Measurements from ENCODE around the gene TMEM135.

The TMEM135 gene

DNA sequence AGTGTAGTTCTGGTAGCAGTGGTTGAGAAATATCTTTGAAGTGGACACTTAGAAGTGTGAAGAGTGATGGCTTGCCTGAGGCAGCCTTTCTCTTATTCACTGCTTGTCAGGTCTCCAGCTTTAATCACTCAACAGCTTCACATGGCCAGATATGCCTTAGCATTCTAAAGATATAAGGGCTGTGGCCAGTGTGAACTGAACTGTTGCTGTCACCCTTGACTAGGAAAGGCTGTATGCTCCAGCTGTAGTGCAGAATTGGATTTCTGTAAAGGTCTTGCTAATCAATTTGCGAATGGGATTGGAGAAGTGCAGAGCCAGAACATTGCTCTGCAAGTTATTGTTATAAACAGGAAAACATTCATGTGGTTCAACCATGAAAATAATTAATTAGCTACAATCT, 266.7 kb downstream of the TMEM135 start:
- Histone ChIP-seq H4K20me1 (ENCODE audit: low read depth, low read length) (no peaks in the 10 kb centered on the region), H3K9me3 (ENCODE audit: insufficient read depth, low read length) (no peaks in the 10 kb centered on the region), H3K4me3 (ENCODE audit: insufficient read depth, low read length, poor library complexity, severe bottlenecking) (no peak overlapping the region), H3K79me2 (ENCODE audit: insufficient read depth, low read length) (no peaks in the 10 kb centered on the region), H3K4me2 (ENCODE audit: low read depth, low read length, poor library complexity, severe bottlenecking) (no peak overlapping the region), H3K9me2 (replicated peaks; ENCODE audit: insufficient read depth, low read length) (no peaks in the 10 kb centered on the region), H3K9ac (ENCODE audit: low read length) (no peak overlapping the region), H3K36me3 (ENCODE audit: low read length) (no peaks in the 10 kb centered on the region), H3K27me3 (ENCODE audit: low read length) (no peaks in the 10 kb centered on the region), H3K27ac (ENCODE audit: low read depth, low read length) (no peak overlapping the region), H3F3A (ENCODE audit: insufficient read depth) (no peaks in the 10 kb centered on the region), H2AFZ (ENCODE audit: low read depth, low read length, severe bottlenecking) (no peak overlapping the region)
- TF ChIP-seq, protein P1, sequence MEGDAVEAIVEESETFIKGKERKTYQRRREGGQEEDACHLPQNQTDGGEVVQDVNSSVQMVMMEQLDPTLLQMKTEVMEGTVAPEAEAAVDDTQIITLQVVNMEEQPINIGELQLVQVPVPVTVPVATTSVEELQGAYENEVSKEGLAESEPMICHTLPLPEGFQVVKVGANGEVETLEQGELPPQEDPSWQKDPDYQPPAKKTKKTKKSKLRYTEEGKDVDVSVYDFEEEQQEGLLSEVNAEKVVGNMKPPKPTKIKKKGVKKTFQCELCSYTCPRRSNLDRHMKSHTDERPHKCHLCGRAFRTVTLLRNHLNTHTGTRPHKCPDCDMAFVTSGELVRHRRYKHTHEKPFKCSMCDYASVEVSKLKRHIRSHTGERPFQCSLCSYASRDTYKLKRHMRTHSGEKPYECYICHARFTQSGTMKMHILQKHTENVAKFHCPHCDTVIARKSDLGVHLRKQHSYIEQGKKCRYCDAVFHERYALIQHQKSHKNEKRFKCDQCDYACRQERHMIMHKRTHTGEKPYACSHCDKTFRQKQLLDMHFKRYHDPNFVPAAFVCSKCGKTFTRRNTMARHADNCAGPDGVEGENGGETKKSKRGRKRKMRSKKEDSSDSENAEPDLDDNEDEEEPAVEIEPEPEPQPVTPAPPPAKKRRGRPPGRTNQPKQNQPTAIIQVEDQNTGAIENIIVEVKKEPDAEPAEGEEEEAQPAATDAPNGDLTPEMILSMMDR (IDR thresholded peaks at IDR 0.05; ENCODE audit: insufficient read depth, low read length, poor library complexity, severe bottlenecking): no peak

DNA sequence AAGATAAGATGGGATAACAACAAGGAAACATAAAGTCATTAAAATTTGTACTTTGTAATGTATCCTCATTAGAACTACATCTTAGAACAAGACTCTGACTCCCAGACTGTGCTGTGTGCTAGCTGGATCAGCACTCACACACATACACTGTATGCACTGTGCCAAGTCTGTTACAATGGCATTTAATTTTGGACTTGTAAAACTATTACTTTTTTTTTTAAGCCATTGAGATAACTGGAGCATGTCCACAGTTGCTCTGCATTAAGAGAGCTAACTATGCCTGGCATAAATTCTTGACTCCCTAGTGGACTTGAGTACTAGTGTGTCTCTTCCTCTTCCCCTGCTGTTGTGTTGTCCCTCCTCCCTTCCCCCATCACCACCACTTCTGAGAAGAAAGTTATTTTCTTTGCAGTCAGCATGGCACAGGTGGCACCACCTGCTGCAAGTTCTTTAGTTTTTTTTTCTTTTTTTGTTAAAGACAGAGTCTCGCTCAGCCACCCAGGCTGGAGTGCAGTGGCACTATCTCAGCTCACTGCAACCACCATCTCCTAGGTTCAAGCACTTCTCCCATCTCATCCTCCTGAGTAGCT, 268.6 kb downstream of the TMEM135 start:
- no peaks in the 10 kb centered on the region for H4K20me1 ChIP-seq (ENCODE audit: low read depth, low read length)
- H3K4me2 ChIP-seq (ENCODE audit: low read depth, low read length, poor library complexity, severe bottlenecking): no peak overlapping the region
- H3K9me2 ChIP-seq (replicated peaks; ENCODE audit: insufficient read depth, low read length): no peaks in the 10 kb centered on the region
- no peak overlapping the region for H2AFZ ChIP-seq (ENCODE audit: low read depth, low read length, severe bottlenecking)
- no peak overlapping the region for H3K9ac ChIP-seq (ENCODE audit: low read length)
- no peaks in the 10 kb centered on the region for H3F3A ChIP-seq (ENCODE audit: insufficient read depth)
- no peaks in the 10 kb centered on the region for H3K27me3 ChIP-seq (ENCODE audit: low read length)
- no peaks in the 10 kb centered on the region for H3K36me3 ChIP-seq (ENCODE audit: low read length)
- TF ChIP-seq EZH2phosphoT487 (conservative IDR thresholded peaks at IDR 0.05; ENCODE audit: low read length): no peak
- TF ChIP-seq, protein P1 (IDR thresholded peaks at IDR 0.05; ENCODE audit: insufficient read depth, low read length, poor library complexity, severe bottlenecking): no peak
- no peak overlapping the region for H3K27ac ChIP-seq (ENCODE audit: low read depth, low read length)
- H3K79me2 ChIP-seq (ENCODE audit: insufficient read depth, low read length): no peaks in the 10 kb centered on the region
- no peak overlapping the region for H3K4me3 ChIP-seq (ENCODE audit: insufficient read depth, low read length, poor library complexity, severe bottlenecking)
- no peaks in the 10 kb centered on the region for H3K9me3 ChIP-seq (ENCODE audit: insufficient read depth, low read length)

DNA sequence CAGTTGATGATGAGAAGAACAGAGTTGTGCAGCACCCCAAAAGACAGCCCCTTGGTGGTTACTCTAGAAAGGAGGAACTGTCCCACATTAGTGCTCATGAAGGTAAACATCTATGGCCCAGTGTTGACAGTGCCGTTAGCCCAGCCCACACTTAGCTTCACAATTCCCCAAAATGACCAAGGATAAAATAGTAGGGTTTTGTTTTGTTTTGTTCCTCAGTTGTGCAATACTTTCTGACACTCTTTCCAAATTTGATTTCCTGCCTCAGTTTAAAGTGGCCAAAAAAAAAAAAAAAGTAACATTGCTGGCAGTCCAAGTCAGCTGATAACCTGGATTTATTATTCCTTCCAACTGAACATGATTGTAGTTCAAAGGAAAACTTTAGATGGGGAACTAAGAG, 269.4 kb downstream of the TMEM135 start:
- no peaks in the 10 kb centered on the region for H3F3A ChIP-seq (ENCODE audit: insufficient read depth)
- no peak overlapping the region for H3K27ac ChIP-seq (ENCODE audit: low read depth, low read length)
- no peak overlapping the region for H2AFZ ChIP-seq (ENCODE audit: low read depth, low read length, severe bottlenecking)
- H3K79me2 ChIP-seq (ENCODE audit: insufficient read depth, low read length): no peaks in the 10 kb centered on the region
- no peaks in the 10 kb centered on the region for H4K20me1 ChIP-seq (ENCODE audit: low read depth, low read length)
- H3K4me2 ChIP-seq (ENCODE audit: low read depth, low read length, poor library complexity, severe bottlenecking): no peak overlapping the region
- no peaks in the 10 kb centered on the region for H3K27me3 ChIP-seq (ENCODE audit: low read length)
- no peaks in the 10 kb centered on the region for H3K9me3 ChIP-seq (ENCODE audit: insufficient read depth, low read length)
- H3K36me3 ChIP-seq (ENCODE audit: low read length): no peaks in the 10 kb centered on the region; the same call in 1 of the 2 replicates
- no peak overlapping the region for H3K9ac ChIP-seq (ENCODE audit: low read length)
- no peak for TF ChIP-seq EZH2phosphoT487 (conservative IDR thresholded peaks at IDR 0.05; ENCODE audit: low read length)
- TF ChIP-seq, protein P1 (IDR thresholded peaks at IDR 0.05; ENCODE audit: insufficient read depth, low read length, poor library complexity, severe bottlenecking): no peak
- H3K4me3 ChIP-seq (ENCODE audit: insufficient read depth, low read length, poor library complexity, severe bottlenecking): no peak overlapping the region
- no peaks in the 10 kb centered on the region for H3K9me2 ChIP-seq (replicated peaks; ENCODE audit: insufficient read depth, low read length)
